HFFc6 (cell line): ENCODE data around the gene ITGAX. TPM values are rescaled to one million over a fixed set of nuclear protein-coding genes. Genes with fewer than 3 reads are reported as not detected.

Source experiments
- DNase-seq: peaks from one replicate; pipeline ENCODE4 v3.0.0-alpha.2; 2018
- H3K27ac Mint-ChIP-seq: 2 replicates; pipeline ENCODE4 v1.8.0; 2020; ENCODE audit warnings: mild to moderate bottlenecking, mixed read lengths
- H3K27me3 Mint-ChIP-seq: 2 replicates; pipeline ENCODE4 v1.8.0; 2021; ENCODE audit warnings: mild to moderate bottlenecking, moderate library complexity, mixed read lengths; ENCODE audit not compliant: insufficient read depth
- H3K36me3 Mint-ChIP-seq: 2 replicates; pipeline ENCODE4 v1.8.0; 2021; ENCODE audit warnings: low read depth, mixed read lengths
- H3K4me1 Mint-ChIP-seq: 2 replicates; pipeline ENCODE4 v1.8.0; 2020; ENCODE audit warnings: low read depth, mixed read lengths
- H3K4me3 Mint-ChIP-seq: 2 replicates; pipeline ENCODE4 v1.8.0; 2020; ENCODE audit warnings: mild to moderate bottlenecking, moderate library complexity, mixed read lengths
- H3K9me3 Mint-ChIP-seq: 2 replicates; pipeline ENCODE4 v1.8.0; 2020; ENCODE audit warnings: mild to moderate bottlenecking, mixed read lengths
- total RNA-seq, 6 experiments: library from RNA; stranded (reverse); fragmentation: NEBNext Ultra II Directional; extraction: Animal tissue kit (Norgen Biotek cat#: 25700); gene quantifications; 2 replicates in 1 of 6; 3 replicates in 5 of 6; pipeline ENCODE4 v1.2.3, GENCODE V29; 2021
- TF ChIP-seq, protein P1 (sequence below): fragments of 200-600 bp; sonication (generic); IDR thresholded peaks from 2 replicates; pipeline ENCODE4 v1.5.0; 2021; ENCODE audit warnings: antibody characterized with exemption, mild to moderate bottlenecking

The ITGAX gene
- total RNA-seq, 6 experiments from 2014 or later, result not detected

DNA sequence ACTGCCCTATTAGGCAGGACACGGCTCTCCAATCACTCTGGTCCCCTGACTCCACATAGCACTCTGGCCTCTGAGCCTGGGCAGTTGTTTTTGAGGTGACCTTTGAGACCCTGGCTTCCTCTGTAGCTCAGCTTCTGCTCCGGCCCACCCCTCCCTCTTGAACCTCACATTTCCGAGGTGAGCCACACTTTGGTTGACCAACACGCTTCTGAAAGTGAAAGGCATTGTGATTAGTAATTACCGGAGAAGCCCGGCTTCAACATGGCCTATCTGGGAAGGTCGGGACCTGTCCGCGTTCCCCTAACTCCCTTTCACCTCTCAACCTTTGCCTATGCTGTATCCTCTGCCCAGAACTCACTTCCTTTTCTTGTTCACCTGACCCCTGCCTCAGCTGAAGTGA, 10.3 kb upstream of the ITGAX start:
- DNase-seq, result no peak
- TF ChIP-seq, protein P1, sequence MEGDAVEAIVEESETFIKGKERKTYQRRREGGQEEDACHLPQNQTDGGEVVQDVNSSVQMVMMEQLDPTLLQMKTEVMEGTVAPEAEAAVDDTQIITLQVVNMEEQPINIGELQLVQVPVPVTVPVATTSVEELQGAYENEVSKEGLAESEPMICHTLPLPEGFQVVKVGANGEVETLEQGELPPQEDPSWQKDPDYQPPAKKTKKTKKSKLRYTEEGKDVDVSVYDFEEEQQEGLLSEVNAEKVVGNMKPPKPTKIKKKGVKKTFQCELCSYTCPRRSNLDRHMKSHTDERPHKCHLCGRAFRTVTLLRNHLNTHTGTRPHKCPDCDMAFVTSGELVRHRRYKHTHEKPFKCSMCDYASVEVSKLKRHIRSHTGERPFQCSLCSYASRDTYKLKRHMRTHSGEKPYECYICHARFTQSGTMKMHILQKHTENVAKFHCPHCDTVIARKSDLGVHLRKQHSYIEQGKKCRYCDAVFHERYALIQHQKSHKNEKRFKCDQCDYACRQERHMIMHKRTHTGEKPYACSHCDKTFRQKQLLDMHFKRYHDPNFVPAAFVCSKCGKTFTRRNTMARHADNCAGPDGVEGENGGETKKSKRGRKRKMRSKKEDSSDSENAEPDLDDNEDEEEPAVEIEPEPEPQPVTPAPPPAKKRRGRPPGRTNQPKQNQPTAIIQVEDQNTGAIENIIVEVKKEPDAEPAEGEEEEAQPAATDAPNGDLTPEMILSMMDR, result no peak
- H3K4me1 Mint-ChIP-seq, result no peaks in the 10 kb centered on the region
- no peaks in the 10 kb centered on the region for H3K36me3 Mint-ChIP-seq
- H3K27me3 Mint-ChIP-seq, result peaks cover 5% of the 10 kb centered on the region
- no peaks in the 10 kb centered on the region for H3K9me3 Mint-ChIP-seq
- H3K27ac Mint-ChIP-seq, result no peak overlapping the region
- no peak overlapping the region for H3K4me3 Mint-ChIP-seq

DNA sequence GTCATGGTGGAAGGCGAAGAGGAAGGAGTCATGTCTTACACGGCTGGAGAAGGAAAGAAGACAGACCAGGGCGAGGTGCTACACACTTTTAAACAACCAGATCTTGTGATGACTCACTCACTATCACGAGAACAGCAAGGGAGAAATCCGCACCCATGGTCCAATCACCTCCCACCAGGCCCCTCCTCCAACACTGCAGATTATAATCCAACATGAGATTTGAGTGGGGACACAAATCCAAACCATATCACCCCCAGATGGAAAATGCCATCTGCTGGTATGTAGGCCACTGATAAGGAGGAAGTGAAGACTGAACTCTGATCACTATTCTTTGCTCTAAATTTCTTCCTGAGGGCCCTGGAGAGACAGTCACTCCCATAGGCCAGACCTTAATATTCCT, 7.5 kb upstream of the ITGAX start:
- Mint-ChIP-seq H3K36me3 (no peaks in the 10 kb centered on the region), H3K4me3 (no peak overlapping the region), H3K27ac (no peak overlapping the region), H3K9me3 (no peaks in the 10 kb centered on the region), H3K27me3 (peaks cover 3% of the 10 kb centered on the region), H3K4me1 (peaks cover 8% of the 10 kb centered on the region; the same call in 1 of the 2 replicates)
- TF ChIP-seq, protein P1, result no peak
- DNase-seq, result no peak

DNA sequence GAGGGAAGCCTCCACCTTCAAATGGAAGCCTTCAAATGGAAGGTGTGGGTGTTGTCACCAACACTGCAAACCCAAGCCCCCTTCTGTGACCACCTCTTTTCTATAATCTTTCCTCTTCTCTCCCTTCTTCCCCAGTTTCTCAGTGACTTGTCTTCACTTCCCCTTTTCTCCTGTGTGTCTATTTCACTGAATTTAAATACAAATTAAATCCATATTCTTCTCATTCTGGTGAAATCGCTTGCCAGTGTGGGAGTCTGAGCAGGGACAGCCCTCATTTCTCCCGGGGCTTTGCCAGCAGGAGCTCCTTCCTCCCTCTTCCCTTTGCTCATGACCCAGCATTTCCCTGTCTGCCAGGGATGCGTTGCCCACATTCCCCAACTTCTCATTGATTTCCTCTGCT, 6.4 kb upstream of the ITGAX start:
- no peak for DNase-seq
- peaks cover 2% of the 10 kb centered on the region for H3K27me3 Mint-ChIP-seq
- H3K9me3 Mint-ChIP-seq, result no peaks in the 10 kb centered on the region
- TF ChIP-seq, protein P1, result no peak
- H3K36me3 Mint-ChIP-seq, result no peaks in the 10 kb centered on the region
- no peak overlapping the region for H3K4me3 Mint-ChIP-seq
- peaks cover 9% of the 10 kb centered on the region; the same call in 1 of the 2 replicates for H3K4me1 Mint-ChIP-seq
- H3K27ac Mint-ChIP-seq, result no peak overlapping the region

DNA sequence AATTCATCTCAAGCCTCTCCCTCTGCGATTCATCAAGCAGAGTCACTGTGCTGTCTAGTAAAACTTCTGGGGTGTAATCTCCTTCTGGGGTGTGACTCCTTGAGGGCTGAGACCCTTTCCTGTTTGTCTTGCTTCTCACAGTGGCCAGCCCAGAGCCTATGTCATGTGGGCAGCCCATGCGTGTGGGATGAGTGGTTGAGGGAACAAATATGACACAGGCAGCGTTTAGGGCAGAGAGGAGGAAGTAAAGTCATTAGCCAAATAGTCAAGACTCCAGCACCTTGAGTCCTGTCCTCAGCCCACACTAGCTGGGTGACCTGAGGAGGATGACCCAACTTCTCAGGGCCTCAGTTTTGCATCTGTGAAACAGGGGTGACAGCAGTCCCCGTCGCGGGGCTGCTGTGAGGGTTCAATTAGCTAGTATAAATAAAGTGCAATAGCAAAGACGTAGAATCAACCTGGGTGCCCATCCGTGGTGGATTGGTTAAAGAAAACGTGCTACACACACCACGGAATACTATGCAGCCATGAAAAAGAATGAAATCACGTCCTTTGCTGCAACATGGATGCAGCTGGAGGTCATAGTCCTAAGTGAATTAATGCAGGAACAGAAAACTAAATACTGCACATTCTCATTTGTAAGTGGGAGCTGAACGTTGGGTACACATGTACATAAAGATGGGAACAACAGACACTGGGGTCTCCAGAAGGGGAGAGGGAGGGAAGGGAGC, 4.5 kb upstream of the ITGAX start:
- H3K4me1 Mint-ChIP-seq, result peaks cover 14% of the 10 kb centered on the region; the same call in 1 of the 2 replicates
- no peaks in the 10 kb centered on the region for H3K9me3 Mint-ChIP-seq
- H3K4me3 Mint-ChIP-seq, result no peak overlapping the region
- H3K36me3 Mint-ChIP-seq, result no peaks in the 10 kb centered on the region
- H3K27ac Mint-ChIP-seq, result no peak overlapping the region
- TF ChIP-seq, protein P1, result no peak
- no peak for DNase-seq
- peaks cover 2% of the 10 kb centered on the region for H3K27me3 Mint-ChIP-seq

DNA sequence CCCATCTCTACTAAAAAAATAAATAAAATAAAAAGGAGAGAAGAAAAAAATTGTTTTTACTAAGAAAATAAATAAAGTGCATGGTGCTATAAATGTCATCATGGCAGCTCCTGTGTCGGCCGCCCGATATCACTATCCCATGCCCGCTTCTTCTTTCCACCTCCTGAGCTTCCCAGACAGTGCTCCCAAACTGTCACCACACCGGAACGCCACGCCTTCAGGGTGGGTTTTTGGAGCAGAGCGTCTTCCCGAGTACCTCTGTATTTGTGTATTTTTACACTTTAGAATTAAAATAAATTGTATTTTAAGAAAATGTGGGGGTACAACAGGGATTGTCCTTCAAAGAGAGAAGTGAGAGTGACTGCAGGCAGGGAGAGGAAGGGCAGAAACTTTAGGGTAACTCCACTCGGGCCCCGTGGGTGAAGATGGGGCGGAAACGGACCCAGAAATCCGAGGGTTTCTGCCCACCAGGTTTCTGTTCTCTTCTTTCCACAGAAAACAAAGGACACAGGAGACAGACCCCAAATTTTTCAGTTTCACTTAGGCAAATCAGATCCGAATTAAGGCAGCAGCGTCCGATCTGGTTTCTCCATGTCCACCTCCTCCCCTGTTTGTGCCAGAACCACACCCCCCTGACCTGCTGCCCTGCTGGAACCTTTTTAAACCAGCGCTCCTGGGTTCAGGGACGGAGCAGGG, 3.6 kb upstream of the ITGAX start:
- TF ChIP-seq, protein P1, result no peak

More for the DNA sequence above, 3.6 kb upstream of the ITGAX start:
- Mint-ChIP-seq H3K27ac (no peak overlapping the region), H3K4me3 (no peak overlapping the region), H3K9me3 (no peaks in the 10 kb centered on the region), H3K4me1 (peaks cover 14% of the 10 kb centered on the region; the same call in 1 of the 2 replicates), H3K36me3 (no peaks in the 10 kb centered on the region), H3K27me3 (peaks cover 3% of the 10 kb centered on the region)
- DNase-seq, result no peak
